Measurements from ENCODE around the gene LRMDA. TPM values are rescaled to one million over a fixed set of nuclear protein-coding genes. Genes with fewer than 3 reads are reported as not detected.

LRMDA gene
- total and polyA plus RNA-seq, 2 of the 13 experiments (the other 11 are each of a cell fraction or from before 2014, with no cell fraction given): 13.4 to 22.0 TPM

DNA sequence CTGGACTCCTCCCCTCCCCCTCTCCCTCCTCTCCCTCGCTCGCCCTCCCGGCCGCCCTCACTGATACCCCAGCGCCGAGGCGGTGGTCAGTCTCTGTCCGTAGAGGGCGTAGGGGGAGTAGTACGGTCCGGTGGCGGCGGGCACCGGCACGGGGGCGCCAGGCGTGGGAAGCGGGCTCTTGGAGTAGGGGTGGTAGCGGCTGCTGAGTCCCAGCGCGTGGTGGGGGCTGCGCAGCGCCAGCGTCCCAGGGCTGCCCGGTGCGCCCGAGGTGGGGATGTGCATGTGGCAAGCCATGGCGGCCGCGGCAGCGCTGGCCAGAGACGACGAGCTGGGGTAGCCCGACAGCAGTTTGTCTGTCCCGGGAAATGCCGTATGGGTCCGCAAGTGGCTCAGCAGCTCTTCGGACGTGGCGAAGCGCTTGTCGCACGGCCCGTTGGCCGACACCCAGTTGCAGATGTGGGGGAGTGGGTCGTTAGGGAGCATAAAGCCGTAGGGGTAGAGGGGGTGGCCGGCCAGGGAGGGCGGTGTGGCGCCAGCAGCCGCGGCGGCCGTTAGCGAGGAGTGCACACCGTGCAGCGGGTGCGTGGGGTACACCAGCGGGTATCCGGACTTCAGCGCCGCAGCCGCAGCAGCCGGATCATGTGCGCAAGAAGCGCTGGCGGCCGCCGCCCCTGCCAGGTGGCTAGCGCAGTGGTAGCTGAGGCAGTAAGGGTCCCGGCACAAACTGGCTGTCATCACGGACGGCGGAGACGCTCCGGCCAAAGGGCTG lies 32.5 kb upstream of the LRMDA start (continued):
- no peak for TF ChIP-seq SP1 (IDR thresholded peaks at IDR 0.05)
- TF ChIP-seq SP1 (CRISPR knock-in tag; IDR thresholded peaks at IDR 0.05): no peak
- TF ChIP-seq ZNF180 (CRISPR knock-in tag; IDR thresholded peaks at IDR 0.05; ENCODE audit: borderline replicate concordance, low read depth): no peak
- no peak for TF ChIP-seq ZNF136 (CRISPR knock-in tag; IDR thresholded peaks at IDR 0.05; ENCODE audit: low read depth)
- 0 out of 2 replicates have a peak, but pooled peaks have one; percentile 19 for TF ChIP-seq SNRNP70 (IDR thresholded peaks at IDR 0.05; ENCODE audit: low read depth, low read length)
- no peak for TF ChIP-seq YEATS2 (CRISPR knock-in tag; IDR thresholded peaks at IDR 0.05; ENCODE audit: borderline replicate concordance)
- TF ChIP-seq, protein P1, sequence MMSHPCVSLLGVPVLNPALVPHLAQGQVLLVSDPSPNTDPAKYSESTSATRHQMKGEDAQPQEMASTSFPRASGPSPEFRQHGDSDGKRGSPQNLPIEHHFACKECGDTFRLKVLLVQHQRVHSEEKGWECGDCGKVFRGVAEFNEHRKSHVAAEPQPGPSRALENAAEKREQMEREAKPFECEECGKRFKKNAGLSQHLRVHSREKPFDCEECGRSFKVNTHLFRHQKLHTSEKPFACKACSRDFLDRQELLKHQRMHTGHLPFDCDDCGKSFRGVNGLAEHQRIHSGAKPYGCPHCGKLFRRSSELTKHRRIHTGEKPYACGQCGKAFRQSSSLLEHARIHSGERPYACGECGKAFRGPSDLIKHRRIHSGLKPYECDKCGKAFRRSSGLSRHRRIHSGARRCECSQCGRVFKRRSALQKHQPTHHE (CRISPR knock-in tag; IDR thresholded peaks at IDR 0.05; ENCODE audit: borderline replicate concordance): no peak
- TF ChIP-seq, protein P2, sequence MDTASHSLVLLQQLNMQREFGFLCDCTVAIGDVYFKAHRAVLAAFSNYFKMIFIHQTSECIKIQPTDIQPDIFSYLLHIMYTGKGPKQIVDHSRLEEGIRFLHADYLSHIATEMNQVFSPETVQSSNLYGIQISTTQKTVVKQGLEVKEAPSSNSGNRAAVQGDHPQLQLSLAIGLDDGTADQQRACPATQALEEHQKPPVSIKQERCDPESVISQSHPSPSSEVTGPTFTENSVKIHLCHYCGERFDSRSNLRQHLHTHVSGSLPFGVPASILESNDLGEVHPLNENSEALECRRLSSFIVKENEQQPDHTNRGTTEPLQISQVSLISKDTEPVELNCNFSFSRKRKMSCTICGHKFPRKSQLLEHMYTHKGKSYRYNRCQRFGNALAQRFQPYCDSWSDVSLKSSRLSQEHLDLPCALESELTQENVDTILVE (CRISPR knock-in tag; IDR thresholded peaks at IDR 0.05): no peak
- TF ChIP-seq, protein P3, sequence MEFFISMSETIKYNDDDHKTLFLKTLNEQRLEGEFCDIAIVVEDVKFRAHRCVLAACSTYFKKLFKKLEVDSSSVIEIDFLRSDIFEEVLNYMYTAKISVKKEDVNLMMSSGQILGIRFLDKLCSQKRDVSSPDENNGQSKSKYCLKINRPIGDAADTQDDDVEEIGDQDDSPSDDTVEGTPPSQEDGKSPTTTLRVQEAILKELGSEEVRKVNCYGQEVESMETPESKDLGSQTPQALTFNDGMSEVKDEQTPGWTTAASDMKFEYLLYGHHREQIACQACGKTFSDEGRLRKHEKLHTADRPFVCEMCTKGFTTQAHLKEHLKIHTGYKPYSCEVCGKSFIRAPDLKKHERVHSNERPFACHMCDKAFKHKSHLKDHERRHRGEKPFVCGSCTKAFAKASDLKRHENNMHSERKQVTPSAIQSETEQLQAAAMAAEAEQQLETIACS (CRISPR knock-in tag; IDR thresholded peaks at IDR 0.05): no peak
- TF ChIP-seq POGZ (CRISPR knock-in tag; IDR thresholded peaks at IDR 0.05): no peak
- no peak for TF ChIP-seq ZNF605 (CRISPR knock-in tag; IDR thresholded peaks at IDR 0.05)
- TF ChIP-seq ZNF263 (CRISPR knock-in tag; IDR thresholded peaks at IDR 0.05): peak; percentile 82; the same call in 1 of the 2 replicates
- no peak for TF ChIP-seq ZNF20 (CRISPR knock-in tag; IDR thresholded peaks at IDR 0.05)
- TF ChIP-seq ZNF749 (CRISPR knock-in tag; IDR thresholded peaks at IDR 0.05; ENCODE audit: borderline replicate concordance): peak; percentile 37; the same call in 1 of the 2 replicates
- no peak for TF ChIP-seq MYNN (CRISPR knock-in tag; IDR thresholded peaks at IDR 0.05; ENCODE audit: low read depth)
- TF ChIP-seq, protein P4, sequence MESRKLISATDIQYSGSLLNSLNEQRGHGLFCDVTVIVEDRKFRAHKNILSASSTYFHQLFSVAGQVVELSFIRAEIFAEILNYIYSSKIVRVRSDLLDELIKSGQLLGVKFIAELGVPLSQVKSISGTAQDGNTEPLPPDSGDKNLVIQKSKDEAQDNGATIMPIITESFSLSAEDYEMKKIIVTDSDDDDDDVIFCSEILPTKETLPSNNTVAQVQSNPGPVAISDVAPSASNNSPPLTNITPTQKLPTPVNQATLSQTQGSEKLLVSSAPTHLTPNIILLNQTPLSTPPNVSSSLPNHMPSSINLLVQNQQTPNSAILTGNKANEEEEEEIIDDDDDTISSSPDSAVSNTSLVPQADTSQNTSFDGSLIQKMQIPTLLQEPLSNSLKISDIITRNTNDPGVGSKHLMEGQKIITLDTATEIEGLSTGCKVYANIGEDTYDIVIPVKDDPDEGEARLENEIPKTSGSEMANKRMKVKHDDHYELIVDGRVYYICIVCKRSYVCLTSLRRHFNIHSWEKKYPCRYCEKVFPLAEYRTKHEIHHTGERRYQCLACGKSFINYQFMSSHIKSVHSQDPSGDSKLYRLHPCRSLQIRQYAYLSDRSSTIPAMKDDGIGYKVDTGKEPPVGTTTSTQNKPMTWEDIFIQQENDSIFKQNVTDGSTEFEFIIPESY (CRISPR knock-in tag; IDR thresholded peaks at IDR 0.05): peak; percentile 91
- peak; percentile 45 for TF ChIP-seq PTBP1 (IDR thresholded peaks at IDR 0.05; ENCODE audit: low read depth, low read length, poor library complexity, severe bottlenecking)
- TF ChIP-seq, protein P5, sequence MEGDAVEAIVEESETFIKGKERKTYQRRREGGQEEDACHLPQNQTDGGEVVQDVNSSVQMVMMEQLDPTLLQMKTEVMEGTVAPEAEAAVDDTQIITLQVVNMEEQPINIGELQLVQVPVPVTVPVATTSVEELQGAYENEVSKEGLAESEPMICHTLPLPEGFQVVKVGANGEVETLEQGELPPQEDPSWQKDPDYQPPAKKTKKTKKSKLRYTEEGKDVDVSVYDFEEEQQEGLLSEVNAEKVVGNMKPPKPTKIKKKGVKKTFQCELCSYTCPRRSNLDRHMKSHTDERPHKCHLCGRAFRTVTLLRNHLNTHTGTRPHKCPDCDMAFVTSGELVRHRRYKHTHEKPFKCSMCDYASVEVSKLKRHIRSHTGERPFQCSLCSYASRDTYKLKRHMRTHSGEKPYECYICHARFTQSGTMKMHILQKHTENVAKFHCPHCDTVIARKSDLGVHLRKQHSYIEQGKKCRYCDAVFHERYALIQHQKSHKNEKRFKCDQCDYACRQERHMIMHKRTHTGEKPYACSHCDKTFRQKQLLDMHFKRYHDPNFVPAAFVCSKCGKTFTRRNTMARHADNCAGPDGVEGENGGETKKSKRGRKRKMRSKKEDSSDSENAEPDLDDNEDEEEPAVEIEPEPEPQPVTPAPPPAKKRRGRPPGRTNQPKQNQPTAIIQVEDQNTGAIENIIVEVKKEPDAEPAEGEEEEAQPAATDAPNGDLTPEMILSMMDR (CRISPR knock-in tag; IDR thresholded peaks at IDR 0.05): no peak
- TF ChIP-seq PRPF4 (IDR thresholded peaks at IDR 0.05; ENCODE audit: low read depth, low read length, poor library complexity, severe bottlenecking): peak; percentile 31
- no peak for TF ChIP-seq YY1 (IDR thresholded peaks at IDR 0.05; ENCODE audit: insufficient read depth, insufficient replicate concordance, low read depth, low read length)
- TF ChIP-seq U2AF1 (optimal IDR thresholded peaks at IDR 0.05; ENCODE audit: low read depth, low read length): no peak

Measured in HepG2 (cell line).